Endothelial cell of umbilical vein (primary cell): Measurements from ENCODE around the gene KLC4. TPM values are rescaled to one million over a fixed set of nuclear protein-coding genes. Genes with fewer than 3 reads are reported as not detected.

Experiments
- BruUV-seq: library from RNA; stranded (reverse); fragments of 400-500 nt; replicated peaks from 2 replicates; lab custom pipeline; 2021; lab: Mats Ljungman, UMichigan
- CTCF ChIA-PET: fragments of 300-600, 350-600 bp; sonication (Branson Sonifier 250); formaldehyde crosslinking; loops from one replicate; lab custom pipeline; 2021; ENCODE audit warnings: antibody characterized with exemption, inconsistent platforms; lab: Charles Lee
- POLR2A ChIA-PET: fragments of 300-600, 350-600 bp; sonication (Branson Sonifier 250); formaldehyde crosslinking; loops from one replicate; lab custom pipeline; 2021; ENCODE audit warnings: antibody characterized with exemption, inconsistent platforms; lab: Charles Lee
- DNase-seq: peaks from one replicate; pipeline ENCODE4 v3.0.0-alpha.2; 2011; ENCODE audit warnings: low read depth, low spot score
- FAIRE-seq: peaks from 2 replicates; lab custom pipeline; 2011; peaks lifted over from hg19 to GRCh38; lab: Jason Lieb, UNC
- H2AFZ ChIP-seq: 2 replicates; pipeline ENCODE4 v1.6.0; 2012; ENCODE audit warnings: low read depth, low read length, control low read depth, inconsistent platforms
- H3K27ac ChIP-seq: 2 replicates; pipeline ENCODE4 v1.5.1; 2011; ENCODE audit warnings: low read depth, mild to moderate bottlenecking, control low read depth, low read length, moderate library complexity; ENCODE audit not compliant: insufficient read depth
- H3K27me3 ChIP-seq, 2 experiments: 2 replicates each; pipeline versions ENCODE4 v1.6.0 to v1.6.1; 2011; ENCODE audit warnings: low read length in 2 of 2, mixed read lengths in 1 of 2; ENCODE audit not compliant: control insufficient read depth in 2 of 2, insufficient read depth in 2 of 2
- H3K36me3 ChIP-seq, 2 experiments: 2 replicates in 1 of 2; 3 replicates in 1 of 2; pipeline ENCODE4 v1.5.1; 2011; ENCODE audit warnings: low read length in 2 of 2, mild to moderate bottlenecking in 1 of 2, moderate library complexity in 1 of 2; ENCODE audit not compliant: control insufficient read depth in 2 of 2, insufficient read depth in 2 of 2; ENCODE audit errors: extremely low read depth in 1 of 2
- H3K4me1 ChIP-seq: 3 replicates; pipeline ENCODE4 v1.5.1; 2011; ENCODE audit warnings: mild to moderate bottlenecking, low read length; ENCODE audit not compliant: control insufficient read depth, insufficient read depth; ENCODE audit errors: extremely low read depth
- H3K4me2 ChIP-seq: 2 replicates; pipeline ENCODE4 v1.6.1; 2011; ENCODE audit warnings: low read length, control low read depth, mixed read lengths; ENCODE audit not compliant: insufficient read depth
- H3K4me3 ChIP-seq, 3 experiments: fragments of 200-600 bp in 1 of 3; sonication (generic), shearing (Covaris generic) in 1 of 3; replicated peaks in 1 of 3; 2 replicates each; pipeline ENCODE4 v1.5.1; 2011 to 2016; ENCODE audit warnings: control low read depth in 3 of 3, low read length in 3 of 3, mild to moderate bottlenecking in 2 of 3, inconsistent platforms in 1 of 3, low read depth in 1 of 3, moderate library complexity in 1 of 3; ENCODE audit not compliant: insufficient read depth in 1 of 3
- H3K79me2 ChIP-seq: 2 replicates; pipeline ENCODE4 v1.6.0; 2012; ENCODE audit warnings: low read length, inconsistent platforms; ENCODE audit not compliant: control insufficient read depth, insufficient read depth
- H3K9ac ChIP-seq: replicated peaks from 2 replicates; pipeline ENCODE3; 2011; ENCODE audit warnings: low read length, control low read depth; ENCODE audit not compliant: insufficient read depth; ENCODE audit errors: extremely low read depth
- H3K9me1 ChIP-seq: replicated peaks from 3 replicates; pipeline ENCODE4 v1.6.0; 2011; ENCODE audit warnings: mild to moderate bottlenecking, low read length; ENCODE audit not compliant: control insufficient read depth, insufficient read depth; ENCODE audit errors: extremely low read depth
- H3K9me3 ChIP-seq: replicated peaks from 2 replicates; pipeline ENCODE4 v1.5.1; 2012; ENCODE audit warnings: low read length, inconsistent platforms; ENCODE audit not compliant: control insufficient read depth, insufficient read depth
- H4K20me1 ChIP-seq: replicated peaks from 2 replicates; pipeline ENCODE3; 2011; ENCODE audit warnings: mild to moderate bottlenecking, low read length; ENCODE audit not compliant: control insufficient read depth, insufficient read depth; ENCODE audit errors: extremely low read depth
- CTCF ChIP-seq, 2 donors: IDR thresholded peaks; 1 replicate in 1 of 2; 2 replicates in 1 of 2; pipeline ENCODE4 v1.5.1; 2011; ENCODE audit warnings: low read length in 2 of 2, mild to moderate bottlenecking in 2 of 2, moderate library complexity in 2 of 2, control low read depth in 1 of 2, inconsistent platforms in 1 of 2, low read depth in 1 of 2; ENCODE audit not compliant: insufficient read depth in 1 of 2; ENCODE audit errors: extremely low read depth in 1 of 2
- EZH2 ChIP-seq: IDR thresholded peaks from 2 replicates; pipeline ENCODE4 v1.6.1; 2012; ENCODE audit warnings: borderline replicate concordance, low read depth, mild to moderate bottlenecking, moderate library complexity, low read length, inconsistent platforms; ENCODE audit not compliant: severe bottlenecking
- FOS ChIP-seq: IDR thresholded peaks from 2 replicates; pipeline ENCODE4 v1.6.1; 2011; ENCODE audit warnings: mild to moderate bottlenecking, low read length, moderate library complexity, borderline replicate concordance; ENCODE audit not compliant: insufficient read depth
- GATA2 ChIP-seq: IDR thresholded peaks from 2 replicates; pipeline ENCODE4 v1.7.0; 2011; ENCODE audit warnings: low read depth, mild to moderate bottlenecking, moderate library complexity, mixed read lengths, low read length; ENCODE audit not compliant: insufficient read length, insufficient read depth
- JUN ChIP-seq: IDR thresholded peaks from 2 replicates; pipeline ENCODE4 v1.6.1; 2011; ENCODE audit warnings: borderline replicate concordance, low read depth; ENCODE audit not compliant: insufficient read length, insufficient read depth
- MAX ChIP-seq: IDR thresholded peaks from 2 replicates; pipeline ENCODE4 v1.6.1; 2011; ENCODE audit not compliant: insufficient read depth, insufficient read length
- MYC ChIP-seq: IDR thresholded peaks from one replicate; pipeline ENCODE4 v1.6.1; 2011; ENCODE audit warnings: mild to moderate bottlenecking, low read depth, low read length
- POLR2A ChIP-seq: IDR thresholded peaks from 2 replicates; pipeline ENCODE4 v1.6.1; 2012; ENCODE audit warnings: low read depth, mild to moderate bottlenecking, control low read depth, low read length
- POLR2AphosphoS5 ChIP-seq: IDR thresholded peaks from 2 replicates; pipeline ENCODE4 v1.6.1; 2012; ENCODE audit warnings: low read depth, mild to moderate bottlenecking, control low read depth, low read length, moderate library complexity; ENCODE audit not compliant: insufficient read depth
- dilution Hi-C: fragments of 300-500 bp; cut with MboI; formaldehyde crosslinking; loops from one replicate; pipeline ENCODE4 v1.15.0; 2019; ENCODE audit warnings: low sequenced_read_pairs; ENCODE audit not compliant: extremely low pct_ligation_motif_present
- intact Hi-C: fragments of 100-400 bp; cut with micrococcal nuclease; formaldehyde crosslinking; loops from one replicate; pipeline ENCODE4 v1.10.0; 2022
- polyA plus RNA-seq, 4 experiments: library from polyadenylated mRNA; depleted of rRNA in 3 of 4; stranded (reverse) in 3 of 4; unstranded in 1 of 4; fragments of >200 nt; gene quantifications; 2 replicates each; pipeline versions ENCODE4 v1.2.1 to v1.2.3, GENCODE V29; 2011 to 2012; ENCODE audit warnings: missing spikeins in 1 of 4
- total RNA-seq: library from RNA; stranded (reverse); gene quantifications from 2 replicates; pipeline ENCODE4 v1.2.3, GENCODE V29; 2021

Gene KLC4
- total and polyA plus RNA-seq, 2 donors (not counting 3 experiments of a cell fraction or from before 2014, with no cell fraction given), result 17.7 to 26.8 TPM

GRCh38 chr6:43090559-43090956, 31.1 kb downstream of the KLC4 start:
- Histone ChIP-seq H3K9ac (no peak overlapping the region), H2AFZ (no peak overlapping the region), H3K36me3 (no peaks in the 10 kb centered on the region), H3K27me3 (no peaks in the 10 kb centered on the region), H3K4me2 (no peak overlapping the region), H3K4me1 (peaks cover 7% of the 10 kb centered on the region), H3K27ac (no peak overlapping the region), H3K9me1 (no peaks in the 10 kb centered on the region), H3K4me3 (no peak overlapping the region), H3K79me2 (no peaks in the 10 kb centered on the region), H4K20me1 (no peaks in the 10 kb centered on the region), H3K9me3 (no peaks in the 10 kb centered on the region)
- BruUV-seq, result no TSS peak
- no peak for DNase-seq
- dilution Hi-C loops, result no loop called here
- no peak for TF ChIP-seq EZH2
- no peak for TF ChIP-seq POLR2A
- no peak for TF ChIP-seq POLR2AphosphoS5
- no peak for TF ChIP-seq FOS
- no peak for TF ChIP-seq CTCF (IDR thresholded peaks at IDR 0.05; ENCODE audit: extremely low read depth in 1 of 2, insufficient read depth in 1 of 2, low read depth in 1 of 2, low read length in 2 of 2)
- TF ChIP-seq GATA2, result no peak
- no peak for TF ChIP-seq MAX
- no peak for TF ChIP-seq JUN
- TF ChIP-seq MYC, result no peak
- FAIRE-seq, result no peak
- intact Hi-C loops, result loop anchor here (5.0 kb wide), 1 partner anchor 1083 kb away; no protein-coding TSS in a partner anchor
- CTCF ChIA-PET, result interaction anchor here (0.6 to 1.4 kb wide), 3 partner anchors 53 to 162 kb away, joined by 3 to 5 read pairs (median 3); no protein-coding TSS in a partner anchor
- POLR2A ChIA-PET, result no interaction called here
